ENCODE results near the gene VPS37B. TPM values are rescaled to one million over a fixed set of nuclear protein-coding genes. Genes with fewer than 3 reads are reported as not detected.

Gene VPS37B
- total and polyA plus RNA-seq, 2 of the 8 experiments (the other 6 are each of a cell fraction or from before 2014, with no cell fraction given) = 11.9 to 15.7 TPM

DNA sequence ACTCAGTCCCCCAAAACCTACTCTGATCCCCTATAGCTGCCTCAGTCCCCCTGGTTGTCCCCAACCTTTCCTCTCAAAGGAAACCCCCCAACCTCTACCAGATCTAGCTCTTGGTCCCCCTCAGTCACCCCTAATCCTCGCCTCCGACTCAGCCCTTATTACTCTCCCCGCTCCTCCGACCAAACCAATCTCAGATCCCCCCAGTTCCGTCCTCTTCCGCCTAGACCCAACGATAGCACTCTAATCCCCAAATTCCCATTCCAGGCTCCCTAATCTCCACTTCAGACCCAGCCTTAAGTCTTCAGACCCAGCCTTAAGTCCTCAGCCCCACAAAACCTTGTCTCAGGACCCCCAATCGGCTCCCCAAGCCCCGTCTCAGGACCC is 612 bp downstream of the VPS37B start (continued):
- TF ChIP-seq, protein P1, sequence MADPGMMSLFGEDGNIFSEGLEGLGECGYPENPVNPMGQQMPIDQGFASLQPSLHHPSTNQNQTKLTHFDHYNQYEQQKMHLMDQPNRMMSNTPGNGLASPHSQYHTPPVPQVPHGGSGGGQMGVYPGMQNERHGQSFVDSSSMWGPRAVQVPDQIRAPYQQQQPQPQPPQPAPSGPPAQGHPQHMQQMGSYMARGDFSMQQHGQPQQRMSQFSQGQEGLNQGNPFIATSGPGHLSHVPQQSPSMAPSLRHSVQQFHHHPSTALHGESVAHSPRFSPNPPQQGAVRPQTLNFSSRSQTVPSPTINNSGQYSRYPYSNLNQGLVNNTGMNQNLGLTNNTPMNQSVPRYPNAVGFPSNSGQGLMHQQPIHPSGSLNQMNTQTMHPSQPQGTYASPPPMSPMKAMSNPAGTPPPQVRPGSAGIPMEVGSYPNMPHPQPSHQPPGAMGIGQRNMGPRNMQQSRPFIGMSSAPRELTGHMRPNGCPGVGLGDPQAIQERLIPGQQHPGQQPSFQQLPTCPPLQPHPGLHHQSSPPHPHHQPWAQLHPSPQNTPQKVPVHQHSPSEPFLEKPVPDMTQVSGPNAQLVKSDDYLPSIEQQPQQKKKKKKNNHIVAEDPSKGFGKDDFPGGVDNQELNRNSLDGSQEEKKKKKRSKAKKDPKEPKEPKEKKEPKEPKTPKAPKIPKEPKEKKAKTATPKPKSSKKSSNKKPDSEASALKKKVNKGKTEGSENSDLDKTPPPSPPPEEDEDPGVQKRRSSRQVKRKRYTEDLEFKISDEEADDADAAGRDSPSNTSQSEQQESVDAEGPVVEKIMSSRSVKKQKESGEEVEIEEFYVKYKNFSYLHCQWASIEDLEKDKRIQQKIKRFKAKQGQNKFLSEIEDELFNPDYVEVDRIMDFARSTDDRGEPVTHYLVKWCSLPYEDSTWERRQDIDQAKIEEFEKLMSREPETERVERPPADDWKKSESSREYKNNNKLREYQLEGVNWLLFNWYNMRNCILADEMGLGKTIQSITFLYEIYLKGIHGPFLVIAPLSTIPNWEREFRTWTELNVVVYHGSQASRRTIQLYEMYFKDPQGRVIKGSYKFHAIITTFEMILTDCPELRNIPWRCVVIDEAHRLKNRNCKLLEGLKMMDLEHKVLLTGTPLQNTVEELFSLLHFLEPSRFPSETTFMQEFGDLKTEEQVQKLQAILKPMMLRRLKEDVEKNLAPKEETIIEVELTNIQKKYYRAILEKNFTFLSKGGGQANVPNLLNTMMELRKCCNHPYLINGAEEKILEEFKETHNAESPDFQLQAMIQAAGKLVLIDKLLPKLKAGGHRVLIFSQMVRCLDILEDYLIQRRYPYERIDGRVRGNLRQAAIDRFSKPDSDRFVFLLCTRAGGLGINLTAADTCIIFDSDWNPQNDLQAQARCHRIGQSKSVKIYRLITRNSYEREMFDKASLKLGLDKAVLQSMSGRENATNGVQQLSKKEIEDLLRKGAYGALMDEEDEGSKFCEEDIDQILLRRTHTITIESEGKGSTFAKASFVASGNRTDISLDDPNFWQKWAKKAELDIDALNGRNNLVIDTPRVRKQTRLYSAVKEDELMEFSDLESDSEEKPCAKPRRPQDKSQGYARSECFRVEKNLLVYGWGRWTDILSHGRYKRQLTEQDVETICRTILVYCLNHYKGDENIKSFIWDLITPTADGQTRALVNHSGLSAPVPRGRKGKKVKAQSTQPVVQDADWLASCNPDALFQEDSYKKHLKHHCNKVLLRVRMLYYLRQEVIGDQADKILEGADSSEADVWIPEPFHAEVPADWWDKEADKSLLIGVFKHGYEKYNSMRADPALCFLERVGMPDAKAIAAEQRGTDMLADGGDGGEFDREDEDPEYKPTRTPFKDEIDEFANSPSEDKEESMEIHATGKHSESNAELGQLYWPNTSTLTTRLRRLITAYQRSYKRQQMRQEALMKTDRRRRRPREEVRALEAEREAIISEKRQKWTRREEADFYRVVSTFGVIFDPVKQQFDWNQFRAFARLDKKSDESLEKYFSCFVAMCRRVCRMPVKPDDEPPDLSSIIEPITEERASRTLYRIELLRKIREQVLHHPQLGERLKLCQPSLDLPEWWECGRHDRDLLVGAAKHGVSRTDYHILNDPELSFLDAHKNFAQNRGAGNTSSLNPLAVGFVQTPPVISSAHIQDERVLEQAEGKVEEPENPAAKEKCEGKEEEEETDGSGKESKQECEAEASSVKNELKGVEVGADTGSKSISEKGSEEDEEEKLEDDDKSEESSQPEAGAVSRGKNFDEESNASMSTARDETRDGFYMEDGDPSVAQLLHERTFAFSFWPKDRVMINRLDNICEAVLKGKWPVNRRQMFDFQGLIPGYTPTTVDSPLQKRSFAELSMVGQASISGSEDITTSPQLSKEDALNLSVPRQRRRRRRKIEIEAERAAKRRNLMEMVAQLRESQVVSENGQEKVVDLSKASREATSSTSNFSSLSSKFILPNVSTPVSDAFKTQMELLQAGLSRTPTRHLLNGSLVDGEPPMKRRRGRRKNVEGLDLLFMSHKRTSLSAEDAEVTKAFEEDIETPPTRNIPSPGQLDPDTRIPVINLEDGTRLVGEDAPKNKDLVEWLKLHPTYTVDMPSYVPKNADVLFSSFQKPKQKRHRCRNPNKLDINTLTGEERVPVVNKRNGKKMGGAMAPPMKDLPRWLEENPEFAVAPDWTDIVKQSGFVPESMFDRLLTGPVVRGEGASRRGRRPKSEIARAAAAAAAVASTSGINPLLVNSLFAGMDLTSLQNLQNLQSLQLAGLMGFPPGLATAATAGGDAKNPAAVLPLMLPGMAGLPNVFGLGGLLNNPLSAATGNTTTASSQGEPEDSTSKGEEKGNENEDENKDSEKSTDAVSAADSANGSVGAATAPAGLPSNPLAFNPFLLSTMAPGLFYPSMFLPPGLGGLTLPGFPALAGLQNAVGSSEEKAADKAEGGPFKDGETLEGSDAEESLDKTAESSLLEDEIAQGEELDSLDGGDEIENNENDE (IDR thresholded peaks at IDR 0.05; ENCODE audit: insufficient replicate concordance, low read length) = no peak
- TF ChIP-seq ZNF274 (IDR thresholded peaks at IDR 0.05; ENCODE audit: borderline replicate concordance, extremely low read depth, low read length) = no peak

Data from H1 (cell line).